ENCODE data around the gene PDGFA. TPM values are rescaled to one million over a fixed set of nuclear protein-coding genes. Genes with fewer than 3 reads are reported as not detected.

Gene PDGFA
- total and polyA plus RNA-seq, 11 donors = 11.8 to 50.9 (median 20.3) TPM

GRCh38 chr7:463817-464453, 55.7 kb downstream of the PDGFA start:
- H3K9me3 ChIP-seq = no peaks in the 10 kb centered on the region
- 87 to 93% (median 91%) methylated on average over 29 to 35 of the region's 35 CpGs for WGBS, 4 donors
- no peak overlapping the region for H3K27ac ChIP-seq
- H3K4me1 ChIP-seq = peaks cover 0 to 34% (median 11%) of the 10 kb centered on the region in 12 donors
- ATAC-seq = no peak
- intact Hi-C loops (cut with DNase I) = no loop called here
- DNase-seq = peak in 1 of 5 donors; percentile 15
- H3K4me3 ChIP-seq = no peak overlapping the region
- no peak for TF ChIP-seq CTCF (IDR thresholded peaks at IDR 0.05)
- no peak for TF ChIP-seq POLR2A (IDR thresholded peaks at IDR 0.05)
- H3K27me3 ChIP-seq = peaks cover 0 to 3% (median 0%) of the 10 kb centered on the region in 9 donors
- H3K36me3 ChIP-seq = no peaks in the 10 kb centered on the region

GRCh38 chr7:463362-463781, 56.3 kb downstream of the PDGFA start:
- ATAC-seq (no peak), DNase-seq (no peak)
- Histone ChIP-seq H3K27me3 (peaks cover 0 to 3% (median 0%) of the 10 kb centered on the region in 9 donors), H3K9me3 (no peaks in the 10 kb centered on the region), H3K4me1 (peaks cover 0 to 33% (median 10%) of the 10 kb centered on the region in 12 donors), H3K36me3 (no peaks in the 10 kb centered on the region), H3K4me3 (no peak overlapping the region), H3K27ac (no peak overlapping the region)
- 95 to 96% (median 95%) methylated on average over 25 to 36 of the region's 36 CpGs for WGBS, 4 donors
- TF ChIP-seq CTCF (IDR thresholded peaks at IDR 0.05) = no peak
- TF ChIP-seq POLR2A (IDR thresholded peaks at IDR 0.05) = no peak
- intact Hi-C loops (cut with DNase I) = no loop called here

GRCh38 chr7:462173-463103, 57.2 kb downstream of the PDGFA start:
- Histone ChIP-seq H3K27ac (no peak overlapping the region), H3K27me3 (peaks cover 0 to 3% (median 0%) of the 10 kb centered on the region in 9 donors), H3K36me3 (no peaks in the 10 kb centered on the region), H3K4me1 (peaks cover 0 to 33% (median 10%) of the 10 kb centered on the region in 12 donors), H3K9me3 (no peaks in the 10 kb centered on the region), H3K4me3 (no peak overlapping the region)
- ATAC-seq = no peak
- TF ChIP-seq CTCF (IDR thresholded peaks at IDR 0.05) (no peak), POLR2A (IDR thresholded peaks at IDR 0.05) (no peak)
- intact Hi-C loops (cut with DNase I) = no loop called here
- 88 to 96% (median 94%) methylated on average over 22 to 49 of the region's 49 CpGs for WGBS, 4 donors
- peak in 2 of 5 donors; percentile 11 to 57 for DNase-seq
